Effector memory CD8-positive, alpha-beta T cell (primary cell): ENCODE measurements around the gene ARAP2.

Experiments
- ATAC-seq: fragments of 150-1000 bp; cut with Tn5 transposase; replicated peaks from 2 replicates; pipeline ENCODE4 v1.10.0; 2021; ENCODE audit warnings: mild to moderate bottlenecking, moderate library complexity
- DNase-seq, 3 experiments: peaks; one replicate each; pipeline ENCODE4 v3.0.0; 2021
- H3K27ac Mint-ChIP-seq, 2 donors: one replicate each; pipeline ENCODE4 v1.8.0; 2022; ENCODE audit warnings: mild to moderate bottlenecking in 2 of 2, mixed read lengths in 2 of 2, moderate library complexity in 2 of 2
- H3K27me3 Mint-ChIP-seq, 2 donors: one replicate each; pipeline ENCODE4 v1.8.0; 2022; ENCODE audit warnings: mixed read lengths in 2 of 2
- H3K36me3 Mint-ChIP-seq: one replicate; pipeline ENCODE4 v1.8.0; 2022; ENCODE audit warnings: mild to moderate bottlenecking, moderate library complexity, mixed read lengths; ENCODE audit not compliant: insufficient read depth
- H3K4me1 Mint-ChIP-seq, 2 donors: one replicate each; pipeline ENCODE4 v1.8.0; 2022; ENCODE audit warnings: low read depth in 2 of 2, mixed read lengths in 2 of 2
- H3K4me3 Mint-ChIP-seq, 2 donors: one replicate each; pipeline ENCODE4 v1.8.0; 2022; ENCODE audit warnings: mild to moderate bottlenecking in 2 of 2, mixed read lengths in 2 of 2, moderate library complexity in 2 of 2
- H3K9me3 Mint-ChIP-seq, 2 donors: one replicate each; pipeline ENCODE4 v1.8.0; 2022; ENCODE audit warnings: mixed read lengths in 2 of 2

ARAP2 gene

GRCh38 chr4:36180206-36180605, 64.1 kb downstream of the ARAP2 start:
- Mint-ChIP-seq H3K4me1 (peaks cover 17 to 41% of the 10 kb centered on the region in 2 donors), H3K36me3 (peaks cover 42% of the 10 kb centered on the region), H3K27me3 (no peaks in the 10 kb centered on the region), H3K4me3 (no peak overlapping the region), H3K9me3 (no peaks in the 10 kb centered on the region), H3K27ac (peak overlapping the region in 1 of 2 donors; percentile 71)
- no peak for DNase-seq
- no peak for ATAC-seq

- Mint-ChIP-seq H3K36me3 (peaks cover 37% of the 10 kb centered on the region), H3K9me3 (no peaks in the 10 kb centered on the region), H3K27ac (peak overlapping the region in 1 of 2 donors; percentile 5), H3K4me3 (no peak overlapping the region), H3K27me3 (no peaks in the 10 kb centered on the region), H3K4me1 (peaks cover 22 to 52% of the 10 kb centered on the region in 2 donors)
- DNase-seq (no peak), ATAC-seq (no peak)
These were observed 65.8 kb downstream of the ARAP2 start for GRCh38 chr4:36178484-36178883.

DNA sequence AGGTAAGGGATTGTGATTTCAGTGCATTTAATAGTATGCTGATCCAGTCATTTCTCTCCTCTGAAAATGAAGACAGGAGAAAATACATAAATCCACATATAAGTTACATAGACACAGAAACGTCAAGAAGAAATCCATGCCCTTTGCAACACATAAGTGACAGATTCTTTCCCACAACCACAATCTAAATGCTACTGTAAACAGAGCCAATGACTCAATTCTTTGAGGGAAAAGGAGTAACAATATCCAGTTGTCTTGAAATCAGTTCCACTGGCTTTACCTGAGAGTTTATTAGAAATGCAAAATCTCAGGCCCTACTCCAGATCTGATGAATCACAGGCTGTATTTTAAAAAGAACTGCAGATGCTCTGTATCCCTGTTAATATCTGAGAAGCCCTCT, 66.4 kb downstream of the ARAP2 start:
- Mint-ChIP-seq H3K9me3 (no peaks in the 10 kb centered on the region), H3K27me3 (no peaks in the 10 kb centered on the region), H3K36me3 (peaks cover 32% of the 10 kb centered on the region), H3K27ac (peak overlapping the region in 1 of 2 donors; percentile 13), H3K4me1 (peaks cover 22 to 54% of the 10 kb centered on the region in 2 donors), H3K4me3 (no peak overlapping the region)
- ATAC-seq (no peak), DNase-seq (no peak)

GRCh38 chr4:36174570-36174969, 69.7 kb downstream of the ARAP2 start:
- H3K36me3 Mint-ChIP-seq, result peaks cover 26% of the 10 kb centered on the region
- H3K9me3 Mint-ChIP-seq, result no peaks in the 10 kb centered on the region
- H3K4me1 Mint-ChIP-seq, result peaks cover 8 to 47% of the 10 kb centered on the region in 2 donors
- peak overlapping the region in 1 of 2 donors; percentile 75 for H3K27ac Mint-ChIP-seq
- no peaks in the 10 kb centered on the region for H3K27me3 Mint-ChIP-seq
- ATAC-seq (no peak), DNase-seq (no peak)
- H3K4me3 Mint-ChIP-seq, result no peak overlapping the region

GRCh38 chr4:36173905-36174304, 70.4 kb downstream of the ARAP2 start:
- DNase-seq (no peak), ATAC-seq (no peak)
- H3K9me3 Mint-ChIP-seq, result no peaks in the 10 kb centered on the region
- peak overlapping the region in 1 of 2 donors; percentile 10 for H3K4me3 Mint-ChIP-seq
- H3K36me3 Mint-ChIP-seq, result peaks cover 21% of the 10 kb centered on the region
- H3K4me1 Mint-ChIP-seq, result peaks cover 11 to 46% of the 10 kb centered on the region in 2 donors
- peak overlapping the region; percentile 36 to 80 for H3K27ac Mint-ChIP-seq
- H3K27me3 Mint-ChIP-seq, result no peaks in the 10 kb centered on the region

DNA sequence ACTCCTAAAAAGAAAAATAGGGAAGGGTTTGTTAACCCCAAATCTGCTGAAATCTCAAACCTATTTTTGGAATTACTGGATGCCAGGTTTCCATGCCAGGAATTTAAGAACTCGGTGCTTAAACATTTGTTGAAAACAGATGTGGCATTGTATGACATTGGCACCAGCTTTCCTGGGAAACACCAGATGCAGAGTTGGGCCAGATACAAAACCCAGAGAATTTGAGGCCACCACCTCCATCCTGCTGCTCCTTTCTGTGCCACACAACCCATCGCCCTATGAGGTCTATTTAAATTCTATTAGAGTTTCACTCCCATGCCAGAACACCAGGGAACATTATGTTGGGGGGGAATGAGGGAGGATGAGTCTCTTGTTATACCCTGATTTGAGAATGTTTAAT, 71.7 kb downstream of the ARAP2 start:
- Mint-ChIP-seq H3K4me1 (peaks cover 10 to 52% of the 10 kb centered on the region in 2 donors), H3K9me3 (no peaks in the 10 kb centered on the region), H3K36me3 (peaks cover 9% of the 10 kb centered on the region), H3K27me3 (no peaks in the 10 kb centered on the region), H3K4me3 (no peak overlapping the region), H3K27ac (no peak overlapping the region)
- ATAC-seq (no peak), DNase-seq (no peak)

GRCh38 chr4:36168127-36168878, 76.0 kb downstream of the ARAP2 start:
- Mint-ChIP-seq H3K27me3 (no peaks in the 10 kb centered on the region), H3K4me1 (peaks cover 11 to 57% of the 10 kb centered on the region in 2 donors), H3K4me3 (peak overlapping the region in 1 of 2 donors; percentile 15), H3K9me3 (no peaks in the 10 kb centered on the region), H3K36me3 (peaks cover 23% of the 10 kb centered on the region), H3K27ac (peak overlapping the region; percentile 44 to 54)
- ATAC-seq (no peak), DNase-seq (no peak)

DNA sequence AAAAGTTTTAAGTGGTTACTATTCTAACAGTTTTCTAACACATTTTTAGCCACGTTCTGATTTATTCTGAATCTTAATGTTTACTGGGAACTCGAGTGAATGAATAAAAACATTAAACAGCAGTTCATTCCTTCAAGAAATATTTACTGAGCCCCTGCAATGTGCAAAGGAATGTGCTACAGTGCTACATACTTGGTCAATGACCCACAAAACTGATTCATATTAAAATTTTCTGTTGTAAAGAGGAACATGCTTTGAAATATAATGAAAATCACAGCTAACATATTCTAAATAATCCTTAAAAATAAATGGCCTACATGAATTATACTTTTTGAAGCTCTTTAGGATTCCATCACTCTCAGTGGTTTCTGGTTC, 78.7 kb downstream of the ARAP2 start:
- Mint-ChIP-seq H3K27me3 (no peaks in the 10 kb centered on the region), H3K4me1 (peaks cover 18 to 58% of the 10 kb centered on the region in 2 donors), H3K36me3 (peaks cover 48% of the 10 kb centered on the region), H3K9me3 (no peaks in the 10 kb centered on the region), H3K4me3 (no peak overlapping the region), H3K27ac (peak overlapping the region in 1 of 2 donors; percentile 86)
- ATAC-seq (no peak), DNase-seq (no peak)

DNA sequence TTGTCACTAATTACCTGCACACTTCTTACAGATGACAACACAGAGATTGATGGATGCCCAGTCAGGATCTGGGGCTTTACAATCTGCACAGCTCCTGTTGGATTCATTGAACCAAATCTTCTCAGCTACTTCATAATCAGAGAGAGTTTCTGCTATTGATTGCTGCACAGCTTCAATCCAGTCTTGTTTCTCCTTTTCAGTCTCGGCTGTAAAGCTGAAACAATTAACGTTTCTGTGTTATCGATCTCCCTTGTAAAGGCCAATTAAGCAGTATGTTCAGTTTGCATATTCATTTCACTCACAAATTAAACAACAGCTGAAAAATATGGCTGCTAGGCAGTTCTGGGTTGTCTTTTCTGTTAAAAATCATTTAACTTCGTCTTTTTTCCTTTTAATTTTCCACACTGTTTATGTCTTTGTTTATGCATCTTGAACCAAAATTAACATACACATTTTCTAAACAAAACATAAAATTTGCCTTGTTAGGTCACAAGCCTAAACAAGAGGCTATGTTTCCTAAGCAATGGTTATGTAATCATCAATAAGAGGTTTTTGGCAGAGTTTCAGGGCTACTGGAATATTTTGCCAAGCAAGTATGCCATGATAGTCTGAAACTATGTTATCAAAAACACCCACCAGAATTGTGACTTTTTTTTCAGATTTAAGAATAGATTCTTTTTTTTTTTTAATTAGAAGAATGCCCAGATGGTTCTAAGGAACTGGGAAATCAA, 79.2 kb downstream of the ARAP2 start:
- Mint-ChIP-seq H3K4me1 (peaks cover 16 to 52% of the 10 kb centered on the region in 2 donors), H3K36me3 (peaks cover 53% of the 10 kb centered on the region)

DNA sequence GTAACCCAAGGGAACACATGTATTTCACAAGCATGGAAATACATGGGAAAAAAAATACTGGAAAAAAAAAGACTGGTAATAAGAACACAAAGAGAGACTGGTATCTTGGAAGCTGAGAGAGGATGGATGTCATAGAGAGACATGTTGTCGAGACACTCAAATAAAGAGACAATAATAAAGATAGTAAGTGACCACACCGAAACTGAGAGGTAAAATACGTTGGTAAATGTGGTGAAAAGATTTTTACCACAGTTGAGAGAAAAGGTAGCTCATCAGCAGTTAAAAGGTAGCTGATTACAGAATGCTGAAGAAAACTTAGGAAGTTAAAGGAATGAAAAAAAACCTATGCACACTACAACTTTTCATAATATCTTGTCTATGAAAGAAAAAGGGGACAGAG, 81.1 kb downstream of the ARAP2 start:
- Mint-ChIP-seq H3K9me3 (no peaks in the 10 kb centered on the region), H3K4me3 (no peak overlapping the region), H3K27ac (peak overlapping the region in 1 of 2 donors; percentile 86), H3K27me3 (no peaks in the 10 kb centered on the region), H3K4me1 (peaks cover 14 to 37% of the 10 kb centered on the region in 2 donors), H3K36me3 (peaks cover 72% of the 10 kb centered on the region)
- ATAC-seq, result no peak
- DNase-seq, result no peak

More for the DNA sequence above, 79.2 kb downstream of the ARAP2 start:
- H3K9me3 Mint-ChIP-seq, result no peaks in the 10 kb centered on the region
- H3K27ac Mint-ChIP-seq, result peak overlapping the region in 1 of 2 donors; percentile 86
- no peaks in the 10 kb centered on the region for H3K27me3 Mint-ChIP-seq
- no peak for ATAC-seq
- H3K4me3 Mint-ChIP-seq, result no peak overlapping the region
- no peak for DNase-seq

DNA sequence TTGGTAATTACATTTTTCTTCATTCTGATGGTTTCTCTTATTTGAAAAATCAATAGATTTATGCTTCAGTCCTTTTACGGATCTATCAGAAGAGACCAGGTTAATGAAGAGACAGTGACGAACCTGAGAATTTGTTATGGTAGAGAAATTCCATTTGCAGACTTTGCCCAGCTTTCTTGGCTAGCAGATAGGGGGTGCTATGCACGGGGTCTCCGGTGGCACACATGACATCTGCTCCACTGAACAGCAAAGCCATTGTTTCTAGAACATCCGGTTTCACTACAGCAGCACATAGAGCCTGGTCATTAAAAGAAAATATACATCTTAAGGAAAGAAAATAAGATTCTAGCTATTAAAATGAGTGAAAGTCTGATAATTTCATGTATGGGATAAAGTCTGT, 85.1 kb downstream of the ARAP2 start:
- H3K27me3 Mint-ChIP-seq, result no peaks in the 10 kb centered on the region
- H3K4me3 Mint-ChIP-seq, result no peak overlapping the region
- peaks cover 83% of the 10 kb centered on the region for H3K36me3 Mint-ChIP-seq
- no peaks in the 10 kb centered on the region for H3K9me3 Mint-ChIP-seq
- ATAC-seq, result no peak
- peaks cover 20 to 30% of the 10 kb centered on the region in 2 donors for H3K4me1 Mint-ChIP-seq
- no peak for DNase-seq
- H3K27ac Mint-ChIP-seq, result peak overlapping the region in 1 of 2 donors; percentile 64

DNA sequence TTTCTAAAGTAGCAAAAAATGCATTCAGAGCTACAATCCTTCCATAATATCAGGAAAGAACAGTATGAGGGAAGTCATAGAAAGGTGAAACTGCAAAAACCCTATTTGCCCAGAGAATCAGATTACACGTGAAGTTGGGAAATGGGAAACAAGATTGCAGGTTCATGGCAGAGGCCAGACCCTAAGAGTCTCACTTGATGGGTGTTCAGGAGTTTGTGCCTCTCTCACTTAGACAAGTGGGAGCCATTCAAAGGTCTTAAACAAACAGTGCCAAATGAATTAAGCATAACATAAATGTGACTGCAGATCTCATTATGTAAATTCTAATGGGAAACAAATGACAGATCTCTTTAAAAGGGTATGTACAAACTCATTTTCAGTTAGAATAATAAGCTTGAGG, 91.6 kb downstream of the ARAP2 start:
- DNase-seq, result no peak
- Mint-ChIP-seq H3K4me3 (no peak overlapping the region), H3K36me3 (peaks cover 51% of the 10 kb centered on the region), H3K9me3 (no peaks in the 10 kb centered on the region), H3K27me3 (no peaks in the 10 kb centered on the region), H3K4me1 (peaks cover 12 to 41% of the 10 kb centered on the region in 2 donors), H3K27ac (peak overlapping the region in 1 of 2 donors; percentile 7)
- no peak for ATAC-seq

- Mint-ChIP-seq H3K9me3 (no peaks in the 10 kb centered on the region), H3K27me3 (no peaks in the 10 kb centered on the region), H3K4me3 (no peak overlapping the region), H3K4me1 (peaks cover 21 to 50% of the 10 kb centered on the region in 2 donors), H3K36me3 (peaks cover 30% of the 10 kb centered on the region), H3K27ac (peak overlapping the region in 1 of 2 donors; percentile 71)
- DNase-seq (no peak), ATAC-seq (no peak)
These were observed 101.8 kb downstream of the ARAP2 start for GRCh38 chr4:36142504-36142903.

DNA sequence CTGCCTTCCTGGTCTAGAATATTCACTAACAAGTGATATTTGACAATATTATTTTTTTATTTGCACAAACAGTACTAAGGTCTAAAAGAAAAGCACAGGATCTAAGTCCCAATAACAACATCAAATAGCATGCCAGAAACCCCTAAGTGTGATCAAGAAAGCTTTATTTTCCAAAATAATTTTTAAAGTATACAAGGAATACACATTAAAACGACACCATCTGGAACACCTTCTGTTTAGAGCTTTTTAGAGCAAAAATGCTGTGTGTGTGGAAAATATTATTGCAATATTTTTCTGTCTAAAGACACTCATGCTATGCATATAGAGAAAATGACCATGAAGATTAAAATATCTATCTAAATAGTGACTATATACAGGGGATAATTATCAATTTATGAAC, 103.1 kb downstream of the ARAP2 start:
- H3K4me1 Mint-ChIP-seq, result peaks cover 21 to 47% of the 10 kb centered on the region in 2 donors
- DNase-seq, result no peak
- H3K4me3 Mint-ChIP-seq, result no peak overlapping the region
- no peak overlapping the region for H3K27ac Mint-ChIP-seq
- H3K27me3 Mint-ChIP-seq, result no peaks in the 10 kb centered on the region
- no peaks in the 10 kb centered on the region for H3K9me3 Mint-ChIP-seq
- peaks cover 20% of the 10 kb centered on the region for H3K36me3 Mint-ChIP-seq
- no peak for ATAC-seq
